ENCODE results near the gene KDM4B.
"Not testable (repeated sequence)": the region's sequence is repeated elsewhere in the genome, so short reads cannot be mapped to it uniquely, and the experiment has no call there.

Gene KDM4B

DNA sequence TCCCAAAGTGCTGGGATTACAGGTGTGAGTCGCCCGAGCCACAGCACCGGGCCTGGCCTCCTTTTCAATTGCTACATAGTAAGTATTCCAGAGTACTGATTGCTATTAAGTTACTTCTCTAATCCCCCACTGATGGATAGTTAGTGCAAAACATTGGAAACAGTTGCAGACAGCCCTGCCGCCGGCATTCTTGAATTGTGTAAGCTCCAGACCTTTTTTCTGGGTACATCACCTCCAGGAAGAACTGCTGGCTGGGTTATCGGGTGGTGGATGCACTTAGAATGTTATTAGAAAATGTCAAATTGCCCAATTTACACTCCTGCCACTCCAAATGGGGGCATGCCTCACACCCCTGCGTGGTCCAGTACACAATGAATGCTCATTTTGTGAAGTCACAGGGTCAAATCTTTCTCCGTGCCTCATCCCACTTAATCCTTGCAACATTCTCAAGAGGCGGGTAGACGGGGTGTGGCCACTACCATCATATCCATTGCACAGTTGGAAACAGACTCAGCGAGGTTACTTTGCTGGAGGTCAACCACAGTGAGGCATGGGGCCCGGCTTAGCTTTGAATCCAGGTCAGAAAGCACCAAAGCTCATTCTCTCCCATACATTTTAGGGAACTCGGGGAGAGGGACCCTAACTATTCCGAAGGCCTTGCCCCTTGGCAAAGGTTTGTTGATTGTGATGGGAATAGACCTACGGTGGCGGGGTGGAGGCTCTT is 1.0 kb upstream of the KDM4B start:
- DNase-seq (ENCODE audit: low read depth), result peak; percentile 89

DNA sequence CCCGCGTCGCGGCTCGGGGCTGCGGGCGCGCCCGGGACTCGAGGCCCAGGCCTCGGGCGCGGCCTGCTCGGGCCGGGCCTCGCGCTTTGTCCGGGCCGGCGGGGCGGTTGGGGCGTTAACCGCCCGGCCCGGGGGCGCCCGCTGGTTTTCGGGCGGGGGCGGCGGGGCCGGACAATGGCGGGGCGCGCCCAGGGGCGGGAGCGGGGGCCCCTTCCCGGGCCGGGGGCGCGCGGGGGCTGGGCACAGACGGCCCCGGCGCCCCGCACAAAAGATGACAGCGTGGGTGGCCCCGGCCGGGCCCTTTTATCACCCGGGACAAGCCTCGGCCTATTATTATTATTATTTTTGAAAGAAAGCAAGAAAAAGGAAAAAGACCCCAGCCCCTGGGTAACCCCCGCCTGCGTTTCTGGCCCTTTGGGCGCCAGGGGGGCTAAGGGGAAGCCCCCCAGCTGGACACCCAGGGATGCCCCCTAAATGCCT is 419 bp downstream of the KDM4B start:
- no peak for DNase-seq (ENCODE audit: low read depth)

DNA sequence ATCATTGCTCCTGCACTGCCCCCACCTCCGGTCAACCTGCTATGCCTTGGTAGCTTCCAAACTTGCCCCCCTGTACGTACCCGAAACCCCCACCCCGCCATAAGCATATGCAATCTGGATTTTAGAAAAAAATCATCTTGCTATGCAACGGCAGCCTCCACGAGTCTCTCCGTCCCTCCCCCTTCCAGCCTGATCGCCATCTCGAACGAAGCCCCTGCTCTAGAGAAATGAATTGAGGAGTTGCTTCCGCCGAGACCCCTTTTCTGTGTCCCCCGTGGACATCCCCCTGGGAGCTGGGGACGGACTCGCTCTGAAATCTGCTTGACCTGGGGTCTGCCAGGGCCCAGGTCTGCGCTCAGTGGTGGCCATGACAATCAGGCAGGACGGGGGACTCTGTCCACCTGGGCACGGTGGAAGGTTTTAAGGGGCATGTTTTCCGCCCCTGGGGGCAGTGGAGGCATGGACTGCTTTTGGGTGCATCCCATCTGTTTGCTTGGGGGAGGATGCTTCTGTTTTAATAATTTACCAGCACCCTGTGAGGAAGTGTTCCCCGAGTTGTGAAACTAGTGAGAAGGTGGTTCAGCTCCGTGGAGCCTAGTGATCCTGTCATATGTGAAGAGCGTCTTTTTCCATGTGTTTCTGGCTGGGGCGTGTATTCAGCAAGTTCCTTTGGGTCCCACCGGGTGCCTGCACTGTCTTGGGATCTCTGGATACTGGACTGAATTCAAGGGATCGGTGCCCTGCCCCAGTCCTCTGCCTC is 1.0 kb downstream of the KDM4B start:
- no peak for DNase-seq (ENCODE audit: low read depth)

DNA sequence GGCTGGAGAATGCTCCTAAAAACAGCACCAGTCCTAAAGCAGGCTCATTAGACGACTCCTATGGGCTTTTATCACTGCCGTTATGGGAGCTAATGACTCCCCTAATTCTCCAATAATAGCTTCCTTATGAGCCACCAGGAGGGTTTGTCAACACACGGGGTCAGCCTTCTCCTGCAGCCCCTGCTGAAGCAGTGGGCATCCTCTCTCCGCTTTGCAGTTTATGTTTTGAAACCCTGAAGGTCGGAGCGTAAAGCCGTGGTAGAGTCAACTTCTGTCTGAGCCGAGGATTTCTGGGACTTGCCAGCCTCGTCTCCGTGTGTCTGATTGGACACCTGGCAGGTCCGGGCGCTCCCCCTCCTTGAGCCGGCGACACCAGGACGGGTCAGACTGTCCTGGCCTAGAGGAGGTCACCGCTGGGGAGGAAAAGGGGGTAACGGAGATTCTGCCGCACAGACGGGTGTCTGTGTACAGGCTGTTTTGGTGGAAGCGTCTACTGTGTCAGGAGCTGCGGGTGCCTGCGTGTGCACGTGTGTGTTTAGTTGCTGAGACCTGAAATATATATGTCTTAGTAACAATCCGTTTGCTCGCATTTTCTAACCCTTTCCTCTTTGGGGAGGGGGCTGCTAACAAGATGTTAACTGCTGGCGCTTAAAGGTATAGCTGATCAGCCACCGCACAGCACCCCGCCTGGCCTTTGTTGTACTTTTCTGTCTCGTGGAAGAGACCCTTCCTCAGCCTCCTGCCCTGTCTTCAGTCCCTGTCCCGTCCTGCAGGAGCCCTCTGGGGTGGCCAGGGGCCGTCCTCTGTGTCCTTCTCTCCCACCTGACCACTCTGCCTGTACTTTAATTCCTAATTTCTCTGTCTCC is 1.9 kb downstream of the KDM4B start:
- no peak for DNase-seq (ENCODE audit: low read depth)

DNA sequence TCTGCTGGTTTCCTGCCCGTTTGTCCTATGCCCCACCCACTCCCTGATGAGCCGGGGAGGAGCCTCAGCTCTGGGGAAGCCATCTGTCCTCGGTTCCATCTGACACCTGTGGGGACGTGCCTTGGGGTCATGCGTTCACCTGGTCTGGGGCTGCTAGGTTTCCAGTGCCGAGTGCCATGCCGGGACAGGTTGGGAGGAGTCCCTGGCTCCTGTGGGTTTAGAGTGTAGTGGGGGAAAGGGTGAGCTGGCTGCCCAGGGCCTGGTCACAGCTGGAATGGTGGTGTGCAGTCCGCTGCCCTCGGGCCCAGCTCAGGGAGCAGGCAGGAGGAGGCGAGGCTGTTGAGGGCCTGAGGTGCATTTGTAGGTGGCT is 2.5 kb downstream of the KDM4B start:
- no peak for DNase-seq (ENCODE audit: low read depth)

DNA sequence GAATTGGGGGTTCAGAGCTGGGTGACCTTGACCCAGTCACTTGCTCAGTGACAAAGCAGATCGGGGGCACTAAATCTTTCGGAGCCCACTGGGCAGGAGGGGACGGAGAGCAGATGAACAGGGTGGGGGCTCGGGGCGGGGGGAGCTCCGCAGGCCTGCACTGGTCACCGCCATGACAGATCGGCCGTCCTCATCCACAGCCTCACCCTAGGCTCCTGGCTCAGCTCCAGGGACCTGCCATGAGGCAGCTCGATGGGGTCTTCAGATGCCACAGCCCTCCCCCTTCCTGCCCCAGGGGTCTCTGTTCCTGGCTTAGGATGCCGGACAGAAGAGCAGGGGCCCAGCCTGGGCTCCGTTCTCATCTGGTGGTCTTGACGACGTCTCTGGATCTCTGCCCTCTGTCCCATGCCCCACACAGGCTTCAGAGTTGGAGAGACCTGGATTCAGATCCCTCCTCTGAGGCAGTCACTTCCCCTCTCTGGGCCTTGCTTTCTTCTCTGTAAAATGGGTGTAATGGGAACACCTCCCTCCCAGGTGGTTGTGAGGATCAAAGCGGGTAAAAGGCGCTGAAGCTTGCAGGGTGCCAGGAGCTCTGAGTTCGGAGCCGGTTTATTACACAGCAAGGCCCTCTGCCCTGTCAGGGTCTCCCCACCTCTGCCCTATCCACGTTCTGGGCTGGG is 3.0 kb downstream of the KDM4B start:
- no peak for DNase-seq (ENCODE audit: low read depth)

DNA sequence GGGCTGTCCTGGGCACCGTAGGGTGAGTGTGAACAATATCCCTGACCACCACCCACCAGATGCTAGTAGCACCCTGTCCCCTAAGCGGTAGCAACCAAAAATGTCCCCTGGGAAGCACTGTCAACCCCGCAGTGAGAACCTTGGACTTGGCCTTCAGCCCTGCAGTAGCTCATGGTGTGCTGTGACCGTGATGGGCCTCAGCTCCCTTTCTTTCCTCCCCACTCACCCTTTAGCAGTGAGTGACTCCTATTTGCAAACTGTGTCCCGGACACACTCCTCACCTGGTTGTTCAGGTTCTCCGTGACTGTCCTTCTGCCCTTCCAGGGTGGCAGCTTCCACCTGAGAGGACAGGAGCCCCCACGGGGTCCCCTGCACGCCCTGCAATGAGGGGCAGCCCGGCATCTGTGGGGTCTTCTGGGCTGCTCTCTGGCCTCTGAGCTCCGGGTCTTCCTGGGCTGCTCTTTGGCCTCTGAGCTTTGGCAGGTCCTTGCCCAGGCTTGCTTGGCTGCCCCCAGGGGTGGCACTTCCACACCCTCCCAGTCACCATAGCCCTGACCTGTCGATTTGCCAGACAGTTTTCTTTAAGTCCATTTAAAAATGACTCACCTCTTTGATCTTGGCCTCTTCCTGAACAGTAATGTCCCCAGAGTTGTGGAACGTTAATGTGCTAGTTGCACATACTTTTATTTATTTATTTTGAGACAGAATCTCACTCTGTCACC is 3.8 kb downstream of the KDM4B start:
- peak; percentile 59 for DNase-seq (ENCODE audit: low read depth)

DNA sequence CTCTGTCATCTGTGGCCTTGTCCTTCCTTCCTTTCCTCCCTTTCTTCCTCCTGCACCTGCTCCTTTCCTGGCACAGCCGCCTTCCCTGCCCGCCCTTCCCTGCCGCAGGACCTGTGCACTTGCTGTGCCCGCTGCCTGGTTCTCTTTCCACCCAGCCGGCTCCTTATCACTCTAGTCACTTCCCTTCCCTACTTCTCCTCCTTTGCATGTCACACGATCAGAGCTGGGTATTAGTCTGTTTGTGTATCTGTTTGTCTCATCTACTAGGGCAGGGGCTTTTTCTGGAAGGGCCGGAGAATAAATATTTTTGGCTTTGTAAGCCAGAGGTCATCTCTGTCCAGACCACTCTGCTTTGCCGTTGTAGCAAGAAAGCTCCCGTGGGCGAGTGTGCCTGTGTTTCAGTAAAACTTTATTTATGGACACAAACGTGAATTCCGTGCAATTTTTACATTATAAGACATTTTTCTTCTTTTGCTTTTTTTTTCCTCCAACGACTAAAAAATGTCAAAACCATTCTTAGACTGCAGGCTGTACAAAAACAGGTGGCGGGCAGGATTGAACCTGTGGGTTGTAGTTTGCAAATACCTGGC is 6.1 kb downstream of the KDM4B start:
- no peak for DNase-seq (ENCODE audit: low read depth)

DNA sequence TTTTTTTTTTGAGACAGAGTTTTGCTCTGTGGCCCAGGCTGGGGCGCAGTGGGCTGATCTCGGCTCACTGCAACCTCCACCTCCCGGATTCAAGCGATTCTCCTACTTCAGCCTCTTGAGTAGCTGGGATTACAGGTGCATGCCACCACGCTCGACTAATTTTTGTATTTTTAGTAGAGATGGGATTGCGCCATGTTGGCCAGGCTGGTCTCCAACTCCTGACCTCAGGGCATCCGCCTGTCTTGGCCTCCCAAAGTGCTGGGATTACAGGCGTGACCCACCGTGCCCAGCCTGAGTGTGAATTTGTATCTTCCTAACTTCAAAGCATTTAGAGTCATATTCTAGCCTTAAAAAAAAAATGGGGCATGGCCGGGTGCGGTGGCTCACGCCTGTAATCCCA is 6.7 kb downstream of the KDM4B start:
- DNase-seq (ENCODE audit: low read depth), result not testable (repeated sequence)

DNA sequence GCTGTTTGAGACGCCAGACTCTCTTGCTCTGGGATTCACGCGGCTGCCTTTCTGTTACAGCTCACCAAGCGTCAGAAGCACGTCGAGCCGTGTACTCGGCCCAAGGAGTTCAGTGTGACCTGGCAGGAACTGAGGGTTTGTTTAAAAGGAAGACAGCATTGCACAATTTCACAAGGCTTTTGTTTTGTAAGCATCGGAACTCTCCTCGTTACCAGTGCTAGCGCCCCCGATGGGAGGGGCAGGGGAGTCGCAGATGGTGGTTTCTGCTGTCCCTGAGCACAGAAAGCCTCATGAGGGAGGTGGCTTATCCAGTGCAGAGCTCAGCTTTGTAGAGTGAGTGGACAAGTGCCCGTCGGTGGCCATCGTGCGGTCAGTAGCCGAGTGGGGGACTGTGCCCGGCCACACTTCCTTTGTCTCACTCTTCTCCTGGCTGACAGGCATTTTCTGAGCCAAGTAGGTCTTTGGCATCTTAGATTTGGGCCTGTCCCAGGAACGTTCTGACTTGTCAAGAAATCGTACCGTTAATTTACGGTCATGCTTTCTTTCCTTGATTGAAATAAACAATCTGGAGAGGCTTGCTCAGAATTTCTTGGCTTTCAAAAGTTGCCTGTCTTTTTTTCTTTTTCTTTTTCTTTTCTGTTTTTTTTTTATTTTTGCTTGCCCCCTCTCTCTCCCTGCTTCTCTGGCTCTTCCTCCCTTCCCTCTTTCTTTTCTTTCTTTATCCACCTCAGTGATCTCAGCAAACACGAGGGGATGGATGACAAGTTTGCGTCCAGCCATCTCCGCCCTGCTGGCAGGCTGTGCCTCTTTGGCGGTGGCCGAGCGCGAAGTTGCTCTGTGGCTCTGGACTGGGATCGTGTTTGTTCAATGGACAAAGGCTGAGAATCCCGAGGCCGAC is 7.7 kb downstream of the KDM4B start:
- peak; percentile 98 for DNase-seq (ENCODE audit: low read depth)

DNA sequence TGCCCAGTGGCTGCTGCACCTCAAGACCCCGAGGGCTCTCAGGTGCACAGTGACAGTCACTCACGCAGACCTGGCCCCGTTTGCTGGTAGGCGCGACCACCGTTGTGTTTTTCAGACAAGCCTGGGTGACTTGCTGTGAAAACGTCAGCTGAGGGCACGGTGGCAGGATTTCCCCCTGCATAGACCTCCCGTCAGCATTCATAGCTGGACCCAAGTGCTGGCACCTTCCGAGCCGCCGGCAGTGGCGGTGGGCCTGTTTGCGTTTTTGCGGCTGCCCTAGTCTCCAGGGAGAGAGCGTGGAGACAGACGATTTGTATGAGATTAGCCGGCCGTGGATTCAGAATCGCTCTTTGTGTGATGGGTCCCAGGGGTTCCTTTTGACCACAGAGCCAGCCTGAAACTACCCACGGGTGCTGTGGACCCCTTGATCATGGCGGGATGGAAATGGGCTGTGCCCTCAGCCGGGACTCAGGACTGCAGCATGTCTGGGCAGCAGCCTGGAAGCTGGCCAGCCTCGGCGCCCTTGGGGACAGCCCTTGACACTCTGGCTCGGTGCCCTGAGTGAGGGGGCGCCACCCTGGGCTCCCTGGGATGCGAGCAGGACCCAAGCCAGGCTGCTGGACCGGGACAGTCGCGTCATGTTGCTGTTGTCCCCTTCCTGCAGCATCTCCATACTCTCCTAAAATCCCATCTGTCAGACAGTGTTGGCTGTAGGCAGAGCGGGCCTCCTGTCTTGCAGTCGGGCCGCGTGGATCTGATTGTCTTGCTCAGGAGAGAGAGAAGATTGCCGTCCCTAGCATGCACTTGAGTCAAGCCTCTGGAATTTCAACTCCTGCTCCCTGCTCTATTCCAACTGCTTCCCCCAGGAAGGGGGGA is 8.6 kb downstream of the KDM4B start:
- DNase-seq (ENCODE audit: low read depth), result peak; percentile 91

DNA sequence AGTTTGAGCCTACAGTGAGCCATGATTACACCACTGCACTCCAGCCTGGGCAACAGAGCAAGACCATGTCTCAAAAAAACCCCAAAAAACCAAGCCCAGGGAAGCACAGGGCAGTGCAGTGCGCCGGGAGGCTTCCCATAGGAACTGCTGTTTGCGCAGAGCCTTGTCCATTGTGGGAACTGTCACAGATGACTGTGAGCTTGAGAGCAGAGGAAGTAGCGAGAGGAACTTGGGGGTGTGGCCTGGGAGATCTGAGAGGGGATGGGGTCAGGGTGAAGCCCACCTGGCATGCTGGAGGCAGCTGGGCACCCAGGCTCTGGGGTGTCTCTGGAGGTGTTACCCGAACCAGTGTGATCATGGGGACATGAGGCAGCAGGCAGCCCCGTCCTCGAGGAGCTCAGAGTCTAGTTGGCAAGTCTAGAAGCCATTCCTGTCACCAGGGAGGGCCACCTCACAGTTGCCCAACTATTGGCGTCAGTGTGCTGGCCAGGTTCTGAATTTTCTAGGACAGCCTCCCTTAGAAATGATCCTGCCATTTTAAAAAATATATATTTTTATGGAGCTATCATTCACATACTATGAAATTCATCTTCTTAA is 10.4 kb downstream of the KDM4B start:
- no peak for DNase-seq (ENCODE audit: low read depth)

DNA sequence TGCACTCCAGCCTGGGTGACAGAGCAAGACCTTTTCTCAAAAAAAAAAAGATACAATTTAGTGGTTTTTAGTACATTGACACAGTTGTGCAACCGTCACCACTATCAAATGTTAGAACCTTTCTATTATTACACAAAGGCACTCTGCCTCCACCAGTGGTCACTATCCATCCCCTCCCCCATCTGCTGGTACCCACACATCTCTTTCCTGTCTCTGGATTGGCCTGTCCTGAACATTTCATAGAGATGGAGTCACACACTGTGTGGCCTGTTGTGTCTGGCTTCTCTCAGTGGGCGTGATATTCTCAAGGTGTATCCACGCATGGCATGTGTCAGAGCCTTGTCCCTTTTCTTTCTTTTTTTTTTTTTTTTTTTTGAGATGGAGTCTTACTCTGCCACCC is 11.2 kb downstream of the KDM4B start:
- peak; percentile 33 for DNase-seq (ENCODE audit: low read depth)

DNA sequence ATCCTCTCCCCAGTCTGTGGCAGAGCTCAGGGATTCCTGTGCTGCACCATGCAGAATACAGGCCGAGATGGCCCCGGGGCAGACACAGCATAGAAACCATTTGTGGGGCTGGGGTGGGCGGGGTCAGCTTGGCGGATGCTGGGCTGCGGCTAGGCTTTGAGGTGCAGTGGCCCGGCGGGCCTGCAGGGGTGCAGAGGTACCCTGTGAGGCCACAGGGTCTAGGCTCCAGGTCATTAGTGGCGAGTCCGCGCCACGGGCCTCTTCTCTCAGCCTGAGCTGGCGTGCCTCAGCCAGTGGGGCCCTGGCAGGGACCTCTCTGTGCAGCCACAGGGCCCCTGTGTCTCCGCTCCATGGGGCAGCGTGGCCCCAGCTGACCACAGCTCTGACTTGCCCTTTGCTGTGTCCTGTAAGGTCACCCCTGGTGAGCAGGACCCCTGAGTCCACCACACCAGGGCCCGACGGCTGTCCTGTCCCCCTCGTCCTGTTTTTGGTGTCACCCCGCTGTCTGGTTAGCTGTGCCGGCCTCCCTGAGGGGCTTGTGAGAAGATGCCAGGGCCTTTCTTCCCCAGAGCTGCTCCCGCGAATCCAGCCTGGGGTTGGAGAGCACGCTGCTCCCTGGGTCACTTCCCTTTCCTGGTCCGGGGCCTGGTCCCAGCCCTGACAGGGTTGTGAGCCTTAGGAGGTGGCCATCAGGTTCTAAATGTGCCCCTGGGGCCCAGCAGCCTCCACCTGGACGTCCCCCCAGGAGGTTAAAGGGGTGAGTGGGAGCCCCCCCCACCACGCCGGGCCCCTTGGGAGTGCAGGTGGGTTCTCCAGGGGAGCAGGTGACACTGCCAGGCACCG is 12.1 kb downstream of the KDM4B start:
- DNase-seq (ENCODE audit: low read depth), result no peak

DNA sequence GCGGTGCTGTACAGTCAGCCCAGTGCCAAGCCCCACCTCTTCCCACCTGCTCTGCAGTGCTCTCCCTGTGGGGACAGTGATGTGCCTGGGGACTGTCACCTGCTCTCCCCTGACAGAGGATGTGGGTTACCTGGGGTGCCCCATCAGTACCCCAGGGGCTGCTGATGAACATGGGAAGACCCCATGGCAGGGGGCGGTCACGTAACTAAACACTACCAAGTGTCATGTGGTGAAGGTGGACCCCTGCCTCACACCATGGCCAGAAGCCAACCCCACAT is 12.7 kb downstream of the KDM4B start:
- no peak for DNase-seq (ENCODE audit: low read depth)

DNA sequence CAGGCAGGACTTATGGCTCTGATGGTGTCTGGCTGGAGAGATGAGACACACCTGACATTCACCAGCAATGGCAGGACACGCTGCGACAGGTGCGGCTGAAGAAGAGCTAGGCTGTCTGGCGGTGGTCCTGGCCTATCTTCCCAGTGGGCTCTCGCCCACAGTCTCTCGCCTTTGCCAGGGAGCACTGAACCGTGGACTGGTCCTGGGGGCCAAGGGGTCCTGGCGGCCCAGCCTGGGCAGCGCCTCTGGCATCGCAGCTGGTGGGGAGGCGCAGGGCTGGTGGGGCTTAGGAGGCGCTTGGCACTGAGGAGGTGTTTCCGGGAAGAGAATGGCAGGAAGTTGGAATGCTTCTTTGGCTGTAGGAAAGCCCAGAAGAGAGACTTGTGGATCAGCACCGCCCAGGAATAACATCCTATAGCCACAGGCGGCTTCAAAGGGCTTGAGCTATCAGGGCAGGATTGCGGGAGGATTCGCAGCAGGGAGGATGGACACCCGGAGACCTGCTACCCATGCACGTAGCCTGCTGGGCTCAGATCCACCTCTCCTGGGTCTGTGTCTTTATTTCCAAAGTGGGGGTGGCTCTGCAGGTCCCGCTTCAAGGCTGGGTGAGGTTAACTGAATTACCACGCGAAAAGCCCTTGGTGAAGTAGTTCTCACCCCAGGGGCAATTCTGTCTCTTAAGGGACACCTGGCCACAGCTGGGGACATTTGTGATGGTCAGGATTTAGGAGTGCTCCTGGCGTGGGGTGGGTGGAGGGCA is 14.6 kb downstream of the KDM4B start:
- no peak for DNase-seq (ENCODE audit: low read depth)

DNA sequence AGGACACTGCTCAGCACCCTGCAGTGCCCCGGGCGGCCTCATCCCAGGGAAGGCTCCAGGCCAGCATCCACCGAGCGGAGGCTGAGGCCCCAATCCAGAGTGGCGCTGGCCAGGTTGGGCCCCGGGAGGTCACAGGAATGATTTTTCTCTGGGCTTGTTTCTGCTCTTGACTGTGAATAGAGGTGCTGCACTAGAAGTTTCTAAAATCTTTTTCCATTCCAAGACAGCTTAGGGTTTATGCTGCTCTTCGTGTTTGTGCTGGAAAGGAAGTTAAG is 15.1 kb downstream of the KDM4B start:
- no peak for DNase-seq (ENCODE audit: low read depth)
